GM20000 (cell line): ENCODE measurements around the gene HOXD13.

ENCODE experiments used
- DNase-seq: peaks from one replicate; pipeline ENCODE4 v3.0.0; 2012; ENCODE audit warnings: low spot score
- TF ChIP-seq, protein P1 (sequence below): IDR thresholded peaks from 2 replicates; pipeline ENCODE4 v1.5.1; 2012; ENCODE audit warnings: mild to moderate bottlenecking, control low read depth; ENCODE audit errors: extremely low read depth, missing control alignments

The HOXD13 gene

DNA sequence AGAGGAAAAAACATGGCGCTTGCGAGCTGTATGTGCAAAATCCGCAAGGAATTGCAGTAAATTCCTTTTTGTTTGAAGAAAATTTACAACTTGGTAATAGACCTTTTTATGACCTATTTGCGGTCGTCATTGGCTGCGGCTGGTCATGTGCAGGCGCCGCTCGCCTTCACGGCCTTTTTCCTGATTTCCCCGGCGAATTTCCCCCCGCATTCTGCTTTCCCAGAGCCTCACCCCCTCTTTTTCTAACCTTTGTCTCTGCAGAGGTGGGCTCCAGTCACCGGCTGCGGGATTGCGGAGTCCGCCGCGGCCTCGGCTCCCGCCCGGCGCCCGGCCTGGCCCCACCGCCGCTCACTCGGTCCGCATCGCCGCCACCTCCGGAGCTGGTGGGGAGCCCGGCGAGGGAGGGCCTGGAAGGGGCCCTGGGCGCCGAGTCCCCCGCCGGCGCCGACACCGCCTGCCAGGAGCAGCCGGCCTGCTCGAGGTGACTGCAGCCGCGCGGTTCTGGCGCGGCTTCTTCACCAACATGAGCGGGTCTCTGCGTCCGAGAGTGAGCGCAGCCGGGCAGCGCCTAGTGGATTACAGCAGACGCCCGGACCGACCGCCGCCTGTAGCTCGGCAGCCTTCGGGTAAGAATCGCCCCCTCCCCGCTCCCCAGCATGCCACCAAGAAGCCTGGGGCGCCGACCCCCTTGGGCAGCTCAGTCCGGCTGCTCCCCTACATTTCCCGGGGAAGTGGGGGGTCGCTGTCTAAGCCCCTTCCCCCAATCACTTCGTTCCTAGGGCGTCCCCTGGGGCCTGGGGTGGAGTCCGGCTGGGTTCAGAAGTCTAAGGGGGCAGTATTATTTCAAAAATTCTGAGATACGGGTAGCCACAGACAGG, 44.1 kb downstream of the HOXD13 start:
- TF ChIP-seq, protein P1, sequence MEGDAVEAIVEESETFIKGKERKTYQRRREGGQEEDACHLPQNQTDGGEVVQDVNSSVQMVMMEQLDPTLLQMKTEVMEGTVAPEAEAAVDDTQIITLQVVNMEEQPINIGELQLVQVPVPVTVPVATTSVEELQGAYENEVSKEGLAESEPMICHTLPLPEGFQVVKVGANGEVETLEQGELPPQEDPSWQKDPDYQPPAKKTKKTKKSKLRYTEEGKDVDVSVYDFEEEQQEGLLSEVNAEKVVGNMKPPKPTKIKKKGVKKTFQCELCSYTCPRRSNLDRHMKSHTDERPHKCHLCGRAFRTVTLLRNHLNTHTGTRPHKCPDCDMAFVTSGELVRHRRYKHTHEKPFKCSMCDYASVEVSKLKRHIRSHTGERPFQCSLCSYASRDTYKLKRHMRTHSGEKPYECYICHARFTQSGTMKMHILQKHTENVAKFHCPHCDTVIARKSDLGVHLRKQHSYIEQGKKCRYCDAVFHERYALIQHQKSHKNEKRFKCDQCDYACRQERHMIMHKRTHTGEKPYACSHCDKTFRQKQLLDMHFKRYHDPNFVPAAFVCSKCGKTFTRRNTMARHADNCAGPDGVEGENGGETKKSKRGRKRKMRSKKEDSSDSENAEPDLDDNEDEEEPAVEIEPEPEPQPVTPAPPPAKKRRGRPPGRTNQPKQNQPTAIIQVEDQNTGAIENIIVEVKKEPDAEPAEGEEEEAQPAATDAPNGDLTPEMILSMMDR, result no peak
- DNase-seq, result no peak

DNA sequence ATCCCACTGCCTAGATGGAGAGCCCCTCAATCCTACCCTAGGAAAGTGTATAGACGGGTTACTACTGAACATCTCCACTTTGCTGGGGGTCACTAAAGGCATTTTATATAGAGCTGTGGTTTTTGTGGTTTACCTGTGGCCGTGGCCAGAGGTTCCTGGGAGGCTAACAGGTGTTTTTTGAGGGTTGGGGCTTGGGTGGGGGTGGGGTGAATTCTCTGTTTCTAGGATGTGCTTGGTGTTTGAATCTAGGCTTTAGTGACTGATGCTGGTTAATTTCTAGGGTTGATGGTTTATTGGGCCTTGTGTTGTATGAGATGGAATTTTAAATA, 44.7 kb downstream of the HOXD13 start:
- DNase-seq, result no peak
- TF ChIP-seq, protein P1, result no peak

DNA sequence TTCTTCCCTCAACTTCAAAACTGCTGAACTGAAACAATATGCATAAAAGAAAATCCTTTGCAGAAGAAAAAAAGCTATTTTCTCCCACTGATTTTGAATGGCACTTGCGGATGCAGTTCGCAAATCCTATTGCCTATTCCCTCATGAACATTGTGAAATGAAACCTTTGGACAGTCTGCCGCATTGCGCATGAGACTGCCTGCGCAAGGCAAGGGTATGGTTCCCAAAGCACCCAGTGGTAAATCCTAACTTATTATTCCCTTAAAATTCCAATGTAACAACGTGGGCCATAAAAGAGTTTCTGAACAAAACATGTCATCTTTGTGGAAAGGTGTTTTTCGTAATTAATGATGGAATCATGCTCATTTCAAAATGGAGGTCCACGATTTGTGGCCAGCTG, 45.4 kb downstream of the HOXD13 start:
- no peak for DNase-seq
- TF ChIP-seq, protein P1, result no peak

DNA sequence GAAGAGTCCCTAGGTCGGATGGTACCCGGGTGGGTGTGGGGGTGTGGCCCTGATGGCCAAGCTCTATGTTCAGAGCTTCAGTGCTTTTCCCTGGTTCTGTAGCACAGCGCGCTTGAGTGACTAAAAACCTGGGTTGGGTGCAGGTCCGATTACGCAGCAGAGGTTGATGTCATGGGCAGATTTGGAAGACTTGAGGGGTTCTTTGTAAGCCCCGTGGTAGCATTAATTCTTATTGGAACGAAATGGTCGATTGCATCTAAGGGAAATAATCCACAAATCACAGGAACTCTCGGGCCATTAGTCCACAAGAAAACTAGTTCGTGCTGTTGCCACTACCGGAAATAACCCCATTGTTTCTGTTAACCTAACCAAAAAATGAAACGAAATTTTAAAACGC, 46.0 kb downstream of the HOXD13 start:
- TF ChIP-seq, protein P1, result no peak
- no peak for DNase-seq

DNA sequence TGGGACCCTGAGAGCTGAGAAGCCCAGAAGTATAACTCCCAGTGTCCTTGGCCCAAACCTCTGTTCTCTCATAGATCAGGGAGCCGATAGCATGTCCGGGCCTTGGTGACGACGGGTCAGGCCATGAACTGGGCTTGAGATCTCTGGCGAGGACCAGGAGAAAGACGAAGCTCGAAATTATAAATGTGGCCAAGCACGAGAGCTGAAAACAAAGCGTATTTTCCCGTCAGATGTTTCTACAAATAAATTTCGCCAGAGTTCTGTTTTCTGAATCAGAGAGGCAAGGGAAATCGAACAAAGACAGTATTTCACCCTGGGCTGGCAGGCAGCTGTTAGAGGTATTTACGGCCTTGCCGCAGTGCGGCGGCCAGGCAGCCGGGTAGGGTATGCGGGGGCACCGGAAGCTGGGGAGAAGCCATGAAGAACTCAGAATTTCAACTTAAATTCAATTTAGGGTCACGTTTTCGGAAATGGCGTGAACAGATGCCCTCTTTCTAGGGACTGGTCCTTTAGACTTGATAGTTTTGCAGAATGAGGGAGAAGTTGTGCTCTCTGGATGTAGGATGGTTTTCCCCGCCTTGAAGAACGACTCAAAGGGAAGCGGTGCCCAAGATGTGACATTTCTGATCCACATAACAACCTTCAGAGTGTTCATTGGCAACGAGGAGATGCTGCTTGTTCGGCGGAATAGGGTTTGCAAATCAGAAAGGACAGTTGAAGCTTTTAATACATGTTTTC, 46.6 kb downstream of the HOXD13 start:
- DNase-seq, result no peak
- TF ChIP-seq, protein P1, result no peak

DNA sequence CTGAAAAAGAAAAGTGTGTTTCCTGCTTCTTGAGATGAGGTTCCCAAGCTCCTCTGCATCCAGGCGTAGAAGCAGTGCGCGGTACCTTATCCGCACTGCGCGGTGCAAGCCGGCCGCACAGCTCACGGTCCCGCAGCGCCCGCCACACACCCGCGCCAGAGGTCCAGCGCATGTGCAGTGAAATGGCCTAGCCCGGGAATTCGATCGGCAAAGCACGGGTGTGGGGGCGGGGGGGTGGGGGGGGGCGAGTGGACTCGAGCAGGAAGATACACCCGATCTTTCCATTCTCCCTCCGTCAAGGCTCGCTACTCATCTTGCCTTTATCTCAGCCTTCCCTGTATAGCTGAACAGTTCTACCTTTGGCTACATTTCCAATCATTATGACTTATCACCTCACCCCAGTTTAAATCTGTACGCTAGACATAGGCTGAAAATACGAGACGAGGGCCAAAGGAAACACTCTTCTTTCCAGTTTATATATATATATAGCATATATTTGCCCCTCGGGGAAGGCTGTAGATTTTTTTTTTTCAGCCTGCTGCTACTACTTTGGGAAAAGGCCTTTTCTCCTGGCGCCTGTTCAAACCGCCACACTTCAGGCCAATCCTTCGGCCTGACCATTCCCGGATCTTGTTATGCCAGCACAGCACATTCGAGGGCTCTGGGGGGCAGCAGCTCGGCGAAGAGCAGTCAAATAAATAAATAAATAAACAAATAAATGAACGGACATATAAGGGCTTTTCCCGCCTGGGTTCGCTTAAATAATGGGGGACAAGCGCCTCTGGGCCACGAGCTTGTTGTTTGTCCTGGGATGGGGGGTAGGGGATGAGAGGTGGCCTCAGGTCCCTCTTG, 47.4 kb downstream of the HOXD13 start:
- TF ChIP-seq, protein P1, result no peak
- no peak for DNase-seq
